ENCODE measurements around the gene ELAC1. TPM values are rescaled to one million over a fixed set of nuclear protein-coding genes. Genes with fewer than 3 reads are reported as not detected.
"Not testable (repeated sequence)": the region's sequence is repeated elsewhere in the genome, so short reads cannot be mapped to it uniquely, and the experiment has no call there.

ELAC1 gene
- total and polyA plus RNA-seq, 2 donors, result 8.5 to 11.7 TPM

DNA sequence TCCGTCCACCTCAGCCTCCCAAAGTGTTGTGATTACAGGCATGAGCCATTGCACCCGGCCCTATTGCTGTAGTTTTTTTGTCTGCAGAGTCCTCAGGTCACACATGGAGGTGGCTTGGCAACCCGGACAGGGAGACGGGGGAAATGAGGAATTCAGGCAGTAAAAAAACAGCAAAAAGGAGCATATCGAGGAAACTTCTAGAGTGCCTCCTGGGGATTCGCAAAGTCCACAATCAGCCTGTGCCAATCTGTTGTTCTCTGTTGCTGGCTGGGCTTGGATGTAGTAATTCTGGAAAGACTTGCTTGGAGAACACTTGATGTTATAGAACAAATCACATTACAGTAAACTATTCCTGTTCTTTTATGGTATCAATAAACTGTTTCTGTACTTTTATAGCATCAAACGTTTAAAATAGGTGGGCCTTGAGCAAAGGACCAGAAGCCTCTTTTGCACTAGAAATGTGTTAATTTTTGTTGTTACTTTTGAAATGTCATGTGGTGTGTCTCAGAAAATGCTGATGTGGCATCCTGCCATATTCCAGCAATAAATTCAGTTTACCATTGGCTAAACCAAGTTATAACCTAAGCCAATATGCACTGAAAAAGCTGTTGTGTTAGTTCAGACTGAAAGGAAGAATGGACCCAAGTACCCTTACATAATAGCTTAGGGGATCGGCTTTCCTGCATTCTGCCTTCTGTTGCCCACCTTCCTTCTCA lies 14.4 kb downstream of the ELAC1 start:
- Histone ChIP-seq H3K36me3 (ENCODE audit: control insufficient read depth in 2 of 2, insufficient read depth in 2 of 2, low read length in 1 of 2) (peaks cover 10 to 19% of the 10 kb centered on the region in 2 donors), H3K27me3 (ENCODE audit: control insufficient read depth in 2 of 2, insufficient read depth in 1 of 2, low read length in 1 of 2) (no peaks in the 10 kb centered on the region), H3K9me3 (ENCODE audit: control insufficient read depth in 2 of 2, insufficient read depth in 1 of 2, low read length in 1 of 2) (peaks cover 2 to 3% of the 10 kb centered on the region in 2 donors), H3K4me3 (ENCODE audit: low read length in 2 of 2) (no peak overlapping the region), H3K4me1 (ENCODE audit: control insufficient read depth in 2 of 2, insufficient read depth in 2 of 2, low read length in 2 of 2) (no peaks in the 10 kb centered on the region), H3K27ac (ENCODE audit: low read depth in 1 of 2, low read length in 1 of 2) (no peak overlapping the region)
- WGBS, result 98% methylated on average over 8 of the region's 8 CpGs
- no peak for DNase-seq (ENCODE audit: low read depth in 6 of 9, low spot score in 9 of 9)

DNA sequence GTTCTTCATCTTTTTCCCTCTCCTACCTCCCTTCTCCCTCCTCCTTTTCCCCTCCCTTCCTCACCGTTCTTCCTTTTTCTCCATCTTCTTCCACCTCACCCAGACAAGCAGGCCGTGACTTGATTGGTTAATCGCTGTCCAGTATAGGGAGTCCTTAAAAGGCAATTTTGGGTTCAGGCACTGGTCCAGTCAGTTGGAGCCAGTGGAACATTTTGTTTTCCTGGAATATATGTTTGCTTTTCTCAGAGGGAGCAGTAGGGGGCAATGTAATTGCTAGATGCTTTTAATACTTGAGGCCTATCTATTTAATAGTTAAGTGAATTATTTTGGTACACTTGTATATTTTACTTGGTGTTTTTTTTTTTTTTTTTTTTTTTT lies 15.0 kb downstream of the ELAC1 start:
- no peaks in the 10 kb centered on the region for H3K9me3 ChIP-seq (ENCODE audit: control insufficient read depth in 2 of 2, insufficient read depth in 1 of 2, low read length in 1 of 2)
- no peaks in the 10 kb centered on the region for H3K4me1 ChIP-seq (ENCODE audit: control insufficient read depth in 2 of 2, insufficient read depth in 2 of 2, low read length in 2 of 2)
- H3K4me3 ChIP-seq (ENCODE audit: low read length in 2 of 2), result no peak overlapping the region
- 97% methylated on average over 3 of the region's 3 CpGs for WGBS
- no peak for DNase-seq (ENCODE audit: low read depth in 6 of 9, low spot score in 9 of 9)
- no peak overlapping the region for H3K27ac ChIP-seq (ENCODE audit: low read depth in 1 of 2, low read length in 1 of 2)
- peaks cover 7 to 15% of the 10 kb centered on the region in 2 donors for H3K36me3 ChIP-seq (ENCODE audit: control insufficient read depth in 2 of 2, insufficient read depth in 2 of 2, low read length in 1 of 2)
- H3K27me3 ChIP-seq (ENCODE audit: control insufficient read depth in 2 of 2, insufficient read depth in 1 of 2, low read length in 1 of 2), result no peaks in the 10 kb centered on the region

DNA sequence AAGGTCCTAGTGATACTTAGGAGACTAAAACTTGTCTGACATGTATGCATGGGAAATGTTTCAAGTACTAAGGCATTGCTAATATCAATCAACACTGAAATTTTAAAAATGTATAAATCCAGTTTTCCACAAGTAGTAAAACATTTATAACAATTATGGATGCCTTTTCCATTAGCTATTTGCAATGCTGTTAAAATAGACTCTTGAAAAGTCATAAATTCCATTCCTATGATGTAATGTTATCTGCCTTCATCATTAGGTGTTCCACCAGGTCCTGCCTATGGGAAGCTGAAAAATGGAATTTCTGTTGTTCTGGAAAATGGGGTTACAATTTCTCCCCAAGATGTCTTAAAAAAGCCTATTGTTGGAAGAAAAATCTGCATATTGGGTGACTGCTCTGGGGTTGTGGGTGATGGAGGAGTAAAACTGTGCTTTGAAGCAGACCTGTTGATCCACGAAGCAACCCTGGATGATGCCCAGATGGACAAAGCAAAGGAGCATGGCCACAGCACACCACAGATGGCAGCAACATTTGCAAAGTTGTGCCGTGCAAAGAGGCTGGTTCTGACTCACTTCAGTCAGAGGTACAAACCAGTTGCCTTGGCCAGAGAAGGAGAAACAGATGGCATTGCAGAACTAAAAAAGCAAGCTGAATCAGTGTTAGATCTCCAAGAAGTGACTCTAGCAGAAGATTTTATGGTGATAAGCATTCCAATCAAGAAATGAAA lies 18.7 kb downstream of the ELAC1 start:
- H3K36me3 ChIP-seq (ENCODE audit: control insufficient read depth in 2 of 2, insufficient read depth in 2 of 2, low read length in 1 of 2), result peaks cover 0 to 5% of the 10 kb centered on the region in 2 donors
- H3K4me1 ChIP-seq (ENCODE audit: control insufficient read depth in 2 of 2, insufficient read depth in 2 of 2, low read length in 2 of 2), result no peaks in the 10 kb centered on the region
- no peaks in the 10 kb centered on the region for H3K27me3 ChIP-seq (ENCODE audit: control insufficient read depth in 2 of 2, insufficient read depth in 1 of 2, low read length in 1 of 2)
- H3K9me3 ChIP-seq (ENCODE audit: control insufficient read depth in 2 of 2, insufficient read depth in 1 of 2, low read length in 1 of 2), result no peaks in the 10 kb centered on the region
- H3K27ac ChIP-seq (ENCODE audit: low read depth in 1 of 2, low read length in 1 of 2), result no peak overlapping the region
- DNase-seq (ENCODE audit: low read depth in 6 of 9, low spot score in 9 of 9), result no peak
- WGBS, result 99% methylated on average over 2 of the region's 2 CpGs
- H3K4me3 ChIP-seq (ENCODE audit: low read length in 2 of 2), result no peak overlapping the region

DNA sequence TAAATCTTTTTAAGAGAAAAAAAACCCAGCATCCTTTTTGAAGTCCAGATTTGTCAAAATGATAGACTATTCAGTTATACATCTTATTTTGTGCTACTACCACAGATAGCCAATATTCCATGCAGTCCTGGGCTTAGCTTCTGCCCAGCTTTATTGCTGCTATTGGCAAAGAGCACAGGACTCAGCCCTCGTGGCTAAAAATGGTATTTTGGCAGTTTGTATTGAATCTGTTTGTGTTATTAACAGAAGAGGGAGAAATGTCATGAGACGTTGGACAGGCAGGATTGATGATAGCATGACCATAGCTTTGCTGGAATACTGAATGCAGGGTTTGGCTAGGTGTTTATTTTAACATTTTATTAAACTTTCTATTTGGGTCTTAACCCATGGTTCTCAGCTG lies 19.4 kb downstream of the ELAC1 start:
- no peaks in the 10 kb centered on the region for H3K27me3 ChIP-seq (ENCODE audit: control insufficient read depth in 2 of 2, insufficient read depth in 1 of 2, low read length in 1 of 2)
- H3K36me3 ChIP-seq (ENCODE audit: control insufficient read depth in 2 of 2, insufficient read depth in 2 of 2, low read length in 1 of 2), result peaks cover 0 to 5% of the 10 kb centered on the region in 2 donors
- DNase-seq (ENCODE audit: low read depth in 6 of 9, low spot score in 9 of 9), result no peak
- no peaks in the 10 kb centered on the region for H3K9me3 ChIP-seq (ENCODE audit: control insufficient read depth in 2 of 2, insufficient read depth in 1 of 2, low read length in 1 of 2)
- H3K27ac ChIP-seq (ENCODE audit: low read depth in 1 of 2, low read length in 1 of 2), result no peak overlapping the region
- 93% methylated on average over 2 of the region's 2 CpGs for WGBS
- H3K4me1 ChIP-seq (ENCODE audit: control insufficient read depth in 2 of 2, insufficient read depth in 2 of 2, low read length in 2 of 2), result no peaks in the 10 kb centered on the region
- no peak overlapping the region for H3K4me3 ChIP-seq (ENCODE audit: low read length in 2 of 2)

DNA sequence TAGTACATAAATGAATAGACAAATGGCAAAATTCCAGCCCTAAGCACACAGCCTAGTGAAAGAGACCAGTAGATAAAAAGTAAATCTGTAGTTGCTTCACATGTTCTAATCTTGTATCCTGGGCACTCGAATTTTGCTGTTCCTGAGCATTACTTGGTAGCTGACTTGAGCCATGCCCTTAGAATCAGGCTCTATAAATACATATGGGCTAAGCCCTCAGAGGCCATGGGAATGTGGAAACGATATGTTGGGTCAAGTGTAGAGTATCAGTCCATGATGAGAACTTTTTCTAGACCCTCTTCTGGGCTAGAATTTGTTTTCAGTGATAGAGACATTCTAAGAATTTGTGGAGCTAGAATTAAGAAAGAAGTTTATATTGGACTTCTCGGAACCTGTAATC lies 21.9 kb downstream of the ELAC1 start:
- H3K4me1 ChIP-seq (ENCODE audit: control insufficient read depth in 2 of 2, insufficient read depth in 2 of 2, low read length in 2 of 2), result no peaks in the 10 kb centered on the region
- H3K27me3 ChIP-seq (ENCODE audit: control insufficient read depth in 2 of 2, insufficient read depth in 1 of 2, low read length in 1 of 2), result no peaks in the 10 kb centered on the region
- DNase-seq (ENCODE audit: low read depth in 6 of 9, low spot score in 9 of 9), result no peak
- 98% methylated on average over 3 of the region's 3 CpGs for WGBS
- peaks cover 0 to 5% of the 10 kb centered on the region in 2 donors for H3K36me3 ChIP-seq (ENCODE audit: control insufficient read depth in 2 of 2, insufficient read depth in 2 of 2, low read length in 1 of 2)
- H3K27ac ChIP-seq (ENCODE audit: low read depth in 1 of 2, low read length in 1 of 2), result no peak overlapping the region
- no peaks in the 10 kb centered on the region for H3K9me3 ChIP-seq (ENCODE audit: control insufficient read depth in 2 of 2, insufficient read depth in 1 of 2, low read length in 1 of 2)
- no peak overlapping the region for H3K4me3 ChIP-seq (ENCODE audit: low read length in 2 of 2)

DNA sequence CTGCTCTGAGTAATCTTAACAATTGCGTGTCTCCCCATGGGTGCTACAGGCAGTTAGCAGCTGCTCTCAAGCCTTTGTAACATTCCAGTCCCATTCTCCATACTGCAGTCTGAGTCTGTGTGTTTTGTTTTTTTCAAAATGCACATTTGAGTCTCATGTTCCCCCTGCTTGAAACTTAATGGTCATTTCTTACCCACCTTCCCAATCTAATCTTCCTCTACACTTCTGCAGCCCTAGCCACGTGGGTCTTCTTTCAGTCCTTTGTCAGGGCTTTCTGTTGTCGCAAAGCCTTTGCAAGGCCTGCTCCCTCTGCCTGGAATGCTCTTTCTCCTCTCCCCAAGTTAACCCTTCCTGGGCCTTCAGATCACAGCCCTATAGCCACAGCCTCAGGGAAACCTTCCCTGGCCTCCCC lies 24.5 kb downstream of the ELAC1 start:
- Histone ChIP-seq H3K4me1 (ENCODE audit: control insufficient read depth in 2 of 2, insufficient read depth in 2 of 2, low read length in 2 of 2) (no peaks in the 10 kb centered on the region), H3K27ac (ENCODE audit: low read depth in 1 of 2, low read length in 1 of 2) (no peak overlapping the region), H3K9me3 (ENCODE audit: control insufficient read depth in 2 of 2, insufficient read depth in 1 of 2, low read length in 1 of 2) (no peaks in the 10 kb centered on the region), H3K36me3 (ENCODE audit: control insufficient read depth in 2 of 2, insufficient read depth in 2 of 2, low read length in 1 of 2) (no peaks in the 10 kb centered on the region), H3K27me3 (ENCODE audit: control insufficient read depth in 2 of 2, insufficient read depth in 1 of 2, low read length in 1 of 2) (no peaks in the 10 kb centered on the region), H3K4me3 (ENCODE audit: low read length in 2 of 2) (no peak overlapping the region)
- WGBS, result 97% methylated on average over 3 of the region's 3 CpGs
- no peak for DNase-seq (ENCODE audit: low read depth in 6 of 9, low spot score in 9 of 9)

DNA sequence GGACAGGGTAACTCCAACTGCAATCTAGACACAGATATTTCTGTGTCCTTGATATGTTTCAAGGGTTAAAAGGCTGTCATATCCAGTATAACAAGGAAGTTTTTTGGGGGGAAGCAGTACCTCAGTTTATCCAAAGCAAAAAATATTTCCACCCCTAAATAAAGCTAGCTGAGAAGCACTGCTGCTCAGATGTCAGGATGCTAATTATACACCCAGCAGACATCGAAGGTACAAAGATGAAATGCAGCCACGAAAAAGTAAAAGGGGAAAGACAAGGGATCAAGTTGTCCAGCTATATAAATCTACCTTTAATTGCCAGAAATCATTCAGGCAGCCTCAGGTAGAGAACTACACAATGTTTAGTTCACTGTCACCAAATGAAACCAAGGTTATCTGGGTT lies 26.2 kb downstream of the ELAC1 start:
- no peaks in the 10 kb centered on the region for H3K27me3 ChIP-seq (ENCODE audit: control insufficient read depth in 2 of 2, insufficient read depth in 1 of 2, low read length in 1 of 2)
- DNase-seq (ENCODE audit: low read depth in 6 of 9, low spot score in 9 of 9), result no peak
- no peaks in the 10 kb centered on the region for H3K4me1 ChIP-seq (ENCODE audit: control insufficient read depth in 2 of 2, insufficient read depth in 2 of 2, low read length in 2 of 2)
- no peak overlapping the region for H3K27ac ChIP-seq (ENCODE audit: low read depth in 1 of 2, low read length in 1 of 2)
- no peak overlapping the region for H3K4me3 ChIP-seq (ENCODE audit: low read length in 2 of 2)
- 96% methylated on average over 2 of the region's 2 CpGs for WGBS
- H3K9me3 ChIP-seq (ENCODE audit: control insufficient read depth in 2 of 2, insufficient read depth in 1 of 2, low read length in 1 of 2), result no peaks in the 10 kb centered on the region
- no peaks in the 10 kb centered on the region for H3K36me3 ChIP-seq (ENCODE audit: control insufficient read depth in 2 of 2, insufficient read depth in 2 of 2, low read length in 1 of 2)

DNA sequence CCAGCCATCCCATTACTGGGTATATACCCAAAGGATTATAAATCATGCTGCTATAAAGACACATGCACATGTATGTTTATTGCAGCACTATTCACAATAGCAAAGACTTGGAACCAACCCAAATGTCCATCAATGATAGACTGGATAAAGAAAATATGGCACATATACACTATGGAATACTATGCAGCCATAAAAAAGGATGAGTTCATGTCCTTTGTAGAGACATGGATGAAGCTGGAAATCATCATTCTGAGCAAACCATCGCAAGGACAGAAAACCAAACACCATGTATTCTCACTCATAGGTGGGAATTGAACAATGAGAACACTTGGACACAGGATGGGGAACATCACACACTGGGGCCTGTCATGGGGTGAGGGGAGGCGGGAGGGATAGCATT lies 35.3 kb downstream of the ELAC1 start:
- not testable (repeated sequence) for H3K36me3 ChIP-seq (ENCODE audit: control insufficient read depth in 2 of 2, insufficient read depth in 2 of 2, low read length in 1 of 2); H3K27ac ChIP-seq (ENCODE audit: low read depth in 1 of 2, low read length in 1 of 2); H3K4me3 ChIP-seq (ENCODE audit: low read length in 2 of 2); H3K27me3 ChIP-seq (ENCODE audit: control insufficient read depth in 2 of 2, insufficient read depth in 1 of 2, low read length in 1 of 2); H3K9me3 ChIP-seq (ENCODE audit: control insufficient read depth in 2 of 2, insufficient read depth in 1 of 2, low read length in 1 of 2); H3K4me1 ChIP-seq (ENCODE audit: control insufficient read depth in 2 of 2, insufficient read depth in 2 of 2, low read length in 2 of 2); DNase-seq (ENCODE audit: low read depth in 6 of 9, low spot score in 9 of 9)
- WGBS, result 97% methylated on average over 2 of the region's 2 CpGs

DNA sequence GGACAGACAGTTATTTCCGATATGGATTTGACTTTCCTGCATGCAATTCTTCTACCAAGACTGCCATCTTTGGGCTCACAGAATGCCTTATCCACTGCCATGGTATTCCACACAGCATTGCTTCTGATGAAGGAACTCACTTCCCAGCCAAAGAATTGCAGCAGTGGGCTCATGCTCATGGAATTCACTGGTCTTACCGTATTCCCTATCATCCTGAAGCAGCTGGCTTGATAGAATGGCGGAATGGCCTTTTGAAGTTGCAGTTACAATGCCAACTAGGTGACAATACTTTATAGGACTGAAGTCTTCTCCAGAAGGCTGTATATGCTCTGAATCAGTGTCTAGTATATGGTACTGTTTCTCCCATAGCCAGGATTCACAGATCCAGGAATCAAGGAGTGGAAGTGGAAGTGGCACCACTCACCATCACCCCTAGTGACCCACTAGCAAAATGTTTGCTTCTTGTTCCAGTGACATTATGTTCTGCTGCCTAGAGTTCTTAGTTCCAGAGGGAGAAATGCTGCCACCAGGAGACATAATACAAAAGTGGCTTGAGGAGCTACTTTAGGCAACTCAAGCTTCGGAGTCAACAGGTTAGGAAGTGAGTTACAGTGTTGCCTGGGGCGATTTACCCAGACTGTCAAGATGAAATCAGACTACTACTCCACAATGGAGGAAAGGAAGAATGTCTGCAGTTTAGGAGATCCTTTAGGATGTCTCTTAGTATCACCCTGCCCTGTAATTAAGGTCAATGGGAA lies 38.4 kb downstream of the ELAC1 start:
- no peaks in the 10 kb centered on the region for H3K4me1 ChIP-seq (ENCODE audit: control insufficient read depth in 2 of 2, insufficient read depth in 2 of 2, low read length in 2 of 2)
- no peak overlapping the region for H3K4me3 ChIP-seq (ENCODE audit: low read length in 2 of 2)
- no peaks in the 10 kb centered on the region for H3K9me3 ChIP-seq (ENCODE audit: control insufficient read depth in 2 of 2, insufficient read depth in 1 of 2, low read length in 1 of 2)
- H3K27me3 ChIP-seq (ENCODE audit: control insufficient read depth in 2 of 2, insufficient read depth in 1 of 2, low read length in 1 of 2), result no peaks in the 10 kb centered on the region
- no peak for DNase-seq (ENCODE audit: low read depth in 6 of 9, low spot score in 9 of 9)
- H3K27ac ChIP-seq (ENCODE audit: low read depth in 1 of 2, low read length in 1 of 2), result no peak overlapping the region
- no peaks in the 10 kb centered on the region for H3K36me3 ChIP-seq (ENCODE audit: control insufficient read depth in 2 of 2, insufficient read depth in 2 of 2, low read length in 1 of 2)
- WGBS, result 99% methylated on average over 5 of the region's 5 CpGs
